NCI-H2227 (cell line): Measurements from ENCODE around the gene DGCR2.
"Not testable (repeated sequence)": the region's sequence is repeated elsewhere in the genome, so short reads cannot be mapped to it uniquely, and the experiment has no call there.

Source experiments
- DNase-seq: peaks from one replicate; lab custom pipeline; 2025; ENCODE audit not compliant: unreplicated experiment; lab: John Stamatoyannopoulos, UW

Gene DGCR2

GRCh38 chr22:19032898-19033567, 89.2 kb downstream of the DGCR2 start:
- not testable (repeated sequence) for DNase-seq

- DNase-seq, result not testable (repeated sequence)
Measured at GRCh38 chr22:19032156-19032785, 89.9 kb downstream of the DGCR2 start.

- DNase-seq, result not testable (repeated sequence)
Measured at GRCh38 chr22:19030889-19031252, 91.3 kb downstream of the DGCR2 start.

GRCh38 chr22:19030226-19030888, 91.9 kb downstream of the DGCR2 start:
- DNase-seq, result not testable (repeated sequence)

GRCh38 chr22:19029113-19030103, 92.8 kb downstream of the DGCR2 start:
- DNase-seq, result not testable (repeated sequence)

GRCh38 chr22:19028060-19028455, 94.2 kb downstream of the DGCR2 start:
- DNase-seq, result not testable (repeated sequence)

GRCh38 chr22:19027371-19028059, 94.7 kb downstream of the DGCR2 start:
- not testable (repeated sequence) for DNase-seq

- DNase-seq, result not testable (repeated sequence)
Measured at GRCh38 chr22:19026080-19026479, 96.1 kb downstream of the DGCR2 start.

GRCh38 chr22:19024956-19025489, 97.2 kb downstream of the DGCR2 start:
- not testable (repeated sequence) for DNase-seq

GRCh38 chr22:19023931-19024330, 98.3 kb downstream of the DGCR2 start:
- DNase-seq, result not testable (repeated sequence)

- no peak for DNase-seq
Measured at GRCh38 chr22:19022755-19023154, 99.5 kb downstream of the DGCR2 start.

- no peak for DNase-seq
Measured at GRCh38 chr22:19019679-19020032, 102.6 kb downstream of the DGCR2 start.

- DNase-seq, result no peak
Measured at GRCh38 chr22:19019029-19019678, 103.1 kb downstream of the DGCR2 start.

GRCh38 chr22:19018256-19018655, 104.0 kb downstream of the DGCR2 start:
- no peak for DNase-seq

GRCh38 chr22:19016081-19016766, 106.0 kb downstream of the DGCR2 start:
- DNase-seq, result no peak

- DNase-seq, result no peak
Measured at GRCh38 chr22:19014886-19015285, 107.3 kb downstream of the DGCR2 start.

GRCh38 chr22:19013881-19014598, 108.2 kb downstream of the DGCR2 start:
- DNase-seq, result not testable (repeated sequence)

- not testable (repeated sequence) for DNase-seq
Measured at GRCh38 chr22:19013411-19013810, 108.8 kb downstream of the DGCR2 start.
